ENCODE measurements around the gene SERPINA5.

SERPINA5 gene

GRCh38 chr14:94581127-94581999 lies at the start of gene SERPINA5:
Gene SERPINA5, plus strand, starts transcription at chr14:94581426. Its CDS starts 5,937 bp downstream, at chr14:94587363.
- no peak for DNase-seq

GRCh38 chr14:94532447-94532846 lies 48.8 kb upstream of the SERPINA5 start:
- DNase-seq, result no peak

- no peak for DNase-seq
Observed at GRCh38 chr14:94535506-94535905, 45.7 kb upstream of the SERPINA5 start.

GRCh38 chr14:94536836-94537235 lies 44.4 kb upstream of the SERPINA5 start:
- no peak for DNase-seq

- no peak for DNase-seq
Observed at GRCh38 chr14:94538070-94538740, 43.0 kb upstream of the SERPINA5 start.

GRCh38 chr14:94539181-94539580 lies 42.0 kb upstream of the SERPINA5 start:
- DNase-seq, result no peak

GRCh38 chr14:94540031-94540794 lies 41.0 kb upstream of the SERPINA5 start:
- no peak for DNase-seq

GRCh38 chr14:94541234-94541975 lies 39.8 kb upstream of the SERPINA5 start:
- no peak for DNase-seq

- DNase-seq, result no peak
Observed at GRCh38 chr14:94542111-94542810, 39.0 kb upstream of the SERPINA5 start.

- DNase-seq, result no peak
Observed at GRCh38 chr14:94542811-94543440, 38.3 kb upstream of the SERPINA5 start.

- no peak for DNase-seq
Observed at GRCh38 chr14:94543449-94544124, 37.6 kb upstream of the SERPINA5 start.

GRCh38 chr14:94544726-94545125 lies 36.5 kb upstream of the SERPINA5 start:
- DNase-seq, result no peak

- no peak for DNase-seq
Observed at GRCh38 chr14:94545131-94545841, 35.9 kb upstream of the SERPINA5 start.

GRCh38 chr14:94547151-94547680 lies 34.0 kb upstream of the SERPINA5 start:
- no peak for DNase-seq

GRCh38 chr14:94547726-94548125 lies 33.5 kb upstream of the SERPINA5 start:
- no peak for DNase-seq

GRCh38 chr14:94548131-94548998 lies 32.9 kb upstream of the SERPINA5 start:
- DNase-seq, result no peak

- DNase-seq, result peak; percentile 6
Observed at GRCh38 chr14:94548999-94549985, 31.9 kb upstream of the SERPINA5 start.

- DNase-seq, result no peak
Observed at GRCh38 chr14:94550041-94550440, 31.2 kb upstream of the SERPINA5 start.
